Kidney glomerular epithelial cell (primary cell): ENCODE measurements around the gene PTPRT.

Experiments used
- DNase-seq: peaks from one replicate; lab custom pipeline; 2025; lab: John Stamatoyannopoulos, UW

The PTPRT gene

DNA sequence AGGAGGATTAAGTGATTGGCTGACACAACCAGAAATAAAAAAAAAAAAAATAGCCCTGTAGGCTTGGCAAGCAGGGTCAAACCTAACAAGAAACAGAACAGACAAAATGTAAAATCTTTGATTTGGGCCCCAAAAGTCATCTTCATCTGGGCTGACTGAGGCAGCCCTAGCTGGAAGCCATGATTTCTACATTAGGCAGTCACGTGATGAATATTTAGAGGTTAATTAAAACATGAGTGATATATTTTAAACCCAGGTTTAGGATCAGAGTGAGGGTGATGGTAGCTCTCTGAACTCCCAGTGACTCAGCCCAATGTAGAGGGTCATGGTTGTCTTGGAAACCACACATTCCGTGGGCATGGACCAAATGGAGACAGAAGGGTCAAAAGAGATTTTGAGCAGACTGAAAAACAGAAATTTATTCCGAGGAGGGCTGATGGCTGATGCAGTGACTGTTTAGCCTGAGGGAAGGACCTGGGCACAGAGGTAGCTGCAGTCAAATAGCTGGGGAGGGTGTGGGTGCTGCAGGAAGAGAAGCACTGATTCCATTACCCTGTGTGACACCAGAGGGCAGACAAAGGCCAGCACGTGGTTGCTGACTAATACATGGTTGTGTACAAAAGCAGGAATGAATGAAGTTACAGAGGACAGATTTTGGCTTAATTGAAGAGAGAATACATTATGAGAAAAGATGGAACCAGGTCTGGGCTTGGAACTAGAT lies 998.4 kb downstream of the PTPRT start:
- DNase-seq, result no peak

DNA sequence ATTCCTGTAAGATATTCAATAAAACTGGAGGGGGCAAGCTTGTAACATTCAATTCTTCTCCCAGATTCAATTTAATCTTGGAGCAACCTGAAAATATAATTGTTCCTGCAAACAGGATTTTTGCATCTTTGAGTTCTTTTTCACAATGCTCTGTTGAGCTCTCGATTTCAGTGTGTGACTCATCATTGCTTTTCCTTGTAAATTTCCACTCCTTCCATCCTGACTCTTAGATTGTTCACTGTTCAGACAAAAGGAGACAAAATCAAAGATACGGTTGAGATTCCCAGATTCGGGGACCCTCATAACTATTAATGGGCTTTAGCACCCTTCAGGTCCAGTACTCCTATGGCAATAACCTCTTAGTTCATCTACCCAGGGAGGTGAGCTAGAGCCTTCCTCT lies 999.6 kb downstream of the PTPRT start:
- no peak for DNase-seq

DNA sequence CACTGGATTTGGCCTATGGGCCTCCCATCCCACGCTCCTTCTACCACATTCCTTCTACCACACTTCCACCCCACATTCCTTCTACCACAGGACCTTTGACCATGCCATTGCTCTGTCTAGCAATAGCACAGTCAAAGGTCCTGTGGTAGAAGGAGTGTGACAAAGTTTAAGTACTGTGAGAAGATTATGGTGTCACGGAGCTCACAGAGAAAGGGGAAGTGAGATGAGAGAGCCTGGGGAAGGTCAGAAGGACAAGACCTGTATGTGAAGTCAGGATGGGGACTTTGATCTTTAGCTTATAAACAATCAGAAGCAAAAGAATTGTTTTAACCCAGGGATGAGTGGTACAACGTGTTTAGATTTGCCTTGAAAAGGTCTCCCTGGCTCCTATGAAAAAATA lies 1003.4 kb downstream of the PTPRT start:
- no peak for DNase-seq

DNA sequence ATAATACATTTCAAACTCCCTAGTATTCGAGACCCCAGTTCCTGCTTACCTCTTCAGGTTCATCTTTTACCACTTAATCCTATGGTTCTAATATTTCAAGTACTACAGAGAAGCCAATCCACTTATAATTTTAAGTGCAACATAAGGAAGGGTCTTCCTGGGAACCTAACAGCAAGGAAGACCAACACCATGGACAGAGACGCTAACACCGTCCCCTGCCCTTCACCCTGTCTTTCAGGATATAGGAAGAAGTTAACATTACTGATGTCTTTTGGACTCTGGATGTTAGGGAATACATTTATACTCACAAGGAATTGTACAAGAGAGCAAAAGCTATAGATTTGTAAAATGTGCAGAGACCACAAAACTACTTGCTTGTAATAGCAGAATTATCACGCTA lies 1006.6 kb downstream of the PTPRT start:
- DNase-seq, result no peak

DNA sequence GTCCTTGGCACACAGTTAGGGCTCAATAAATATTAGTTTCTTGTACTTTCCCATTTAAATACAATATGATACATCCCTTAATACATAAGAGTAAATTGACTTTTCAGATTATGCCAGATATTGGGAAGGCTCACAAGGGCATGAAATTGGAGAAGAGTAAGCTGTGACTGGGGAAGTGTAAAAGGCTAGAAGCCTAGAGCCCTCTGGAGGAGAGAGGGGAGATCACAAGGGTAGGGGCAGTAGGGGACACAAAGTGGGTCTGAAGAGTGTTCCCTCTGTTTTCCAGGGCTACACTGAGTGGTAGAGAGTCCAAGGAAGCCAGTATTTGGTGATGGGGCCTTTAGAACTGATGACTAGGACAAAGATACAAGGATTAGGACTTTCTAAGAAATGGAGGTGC lies 1008.6 kb downstream of the PTPRT start:
- DNase-seq, result no peak

DNA sequence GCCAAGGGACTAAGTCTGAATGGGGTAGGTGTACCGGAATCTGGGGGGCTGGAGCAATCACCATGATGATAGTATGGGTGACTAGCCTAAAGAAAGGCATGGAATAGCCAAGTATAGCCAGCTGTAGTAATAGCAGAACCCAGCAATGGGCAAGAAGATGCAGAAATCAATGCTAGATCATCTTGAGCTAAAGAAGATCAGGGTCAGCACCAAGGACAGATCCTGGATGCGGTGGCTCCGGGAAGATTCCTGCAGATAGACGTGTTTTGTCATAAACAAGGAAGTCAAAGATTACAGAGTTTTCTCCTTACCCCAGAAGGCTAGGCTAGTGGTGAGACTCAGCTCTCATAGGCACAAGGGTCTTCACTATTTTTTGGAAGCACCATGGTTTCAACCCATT lies 1009.9 kb downstream of the PTPRT start:
- no peak for DNase-seq

DNA sequence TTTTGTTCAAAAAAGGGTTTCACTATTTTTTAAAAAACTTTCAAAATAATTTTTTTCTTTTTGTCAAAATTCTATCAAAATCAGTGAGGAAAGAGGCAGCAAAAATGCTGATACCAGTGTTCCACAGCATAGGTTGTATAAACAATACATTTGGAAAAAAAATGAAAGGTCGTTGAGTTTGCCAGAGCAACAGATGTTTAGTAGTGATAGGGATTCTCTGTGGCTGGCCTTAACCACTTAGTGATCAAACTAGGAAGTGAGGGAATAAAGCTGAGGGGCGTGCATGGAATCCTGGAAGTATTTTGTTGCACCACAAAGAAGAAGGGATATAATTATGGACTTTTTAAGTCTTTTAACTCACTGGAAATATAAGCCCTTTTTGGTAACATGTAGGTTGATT lies 1016.3 kb downstream of the PTPRT start:
- no peak for DNase-seq

DNA sequence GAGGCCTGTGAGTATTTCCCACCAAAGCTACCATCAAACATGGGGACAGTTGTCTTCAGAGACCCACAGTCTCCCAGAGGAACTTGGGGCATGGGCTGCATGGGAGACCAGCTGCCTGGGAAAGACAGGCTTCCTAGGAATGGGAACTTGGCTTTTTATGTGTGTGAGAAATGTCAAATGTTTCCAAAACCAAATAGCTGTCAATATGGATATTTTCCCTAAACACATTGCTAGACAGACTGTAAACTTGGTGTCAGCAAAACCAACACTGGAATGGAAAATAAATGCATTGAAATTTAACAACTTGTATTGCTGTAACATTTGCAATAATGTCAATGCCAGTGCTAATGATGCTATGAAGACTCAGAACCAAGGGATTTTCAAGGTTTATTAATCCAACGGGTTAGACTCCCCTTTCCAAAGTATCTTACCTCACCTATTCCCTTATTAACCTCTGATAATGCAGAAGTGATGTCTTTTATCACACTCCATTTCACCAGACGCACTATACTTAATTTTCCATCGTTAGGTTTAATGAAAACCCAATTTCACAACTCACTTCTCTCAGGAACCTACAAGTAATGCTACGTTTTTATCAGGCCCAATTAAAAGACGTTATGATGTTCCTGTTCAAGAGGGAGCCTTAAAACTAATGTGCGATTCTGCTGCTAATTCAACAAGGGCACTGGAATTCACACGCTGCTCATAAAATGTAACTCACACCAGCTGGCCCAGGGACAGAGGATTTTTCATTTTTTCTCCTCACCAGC lies 1025.4 kb downstream of the PTPRT start:
- DNase-seq, result no peak

DNA sequence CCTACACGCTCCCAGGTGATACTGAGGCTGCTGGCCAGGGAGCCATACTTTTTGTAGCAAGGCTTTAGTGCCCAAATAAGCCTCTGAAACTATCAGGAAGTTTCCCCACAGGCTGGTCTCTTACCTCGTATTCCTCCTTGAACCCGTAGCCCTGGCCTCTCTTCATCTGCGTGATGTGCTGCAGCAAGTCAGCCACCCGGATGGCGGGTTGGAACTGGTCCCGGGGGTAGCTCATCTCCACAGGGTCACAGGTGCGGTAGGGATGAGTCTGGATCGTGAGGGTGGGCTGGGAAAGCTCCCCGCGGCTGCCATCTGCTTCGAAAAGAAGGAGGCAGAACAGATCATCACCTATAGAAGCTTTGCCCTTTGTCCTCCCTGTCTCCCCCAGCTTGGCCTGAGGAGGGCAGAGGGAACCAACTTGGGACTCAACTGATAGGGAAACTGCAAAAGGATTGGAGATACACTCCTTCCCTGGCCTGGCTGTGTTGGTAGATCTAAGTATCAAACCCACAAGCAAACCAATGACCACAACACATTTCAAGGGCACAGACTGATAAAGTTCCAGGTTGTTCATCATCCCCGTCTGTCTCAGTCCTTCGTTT lies 1028.4 kb downstream of the PTPRT start:
- DNase-seq, result no peak

DNA sequence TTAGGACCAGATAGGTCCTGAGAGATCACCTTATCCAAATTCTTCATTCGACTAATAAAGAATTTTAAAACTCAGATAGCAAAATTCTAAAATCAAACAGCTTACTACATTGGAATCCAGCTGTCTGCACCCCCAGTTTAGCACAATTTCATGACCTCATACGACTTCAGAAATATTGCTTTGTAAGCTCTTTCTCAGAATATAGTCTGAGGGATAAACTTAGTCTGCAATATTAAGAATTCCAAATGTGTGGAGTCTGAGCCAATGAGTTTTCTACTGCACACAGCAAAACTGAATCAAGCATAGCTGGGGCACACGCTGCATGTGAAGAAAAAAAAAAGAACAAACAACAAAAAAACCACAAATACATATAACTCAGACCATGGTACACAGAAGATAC lies 1029.9 kb downstream of the PTPRT start:
- no peak for DNase-seq

DNA sequence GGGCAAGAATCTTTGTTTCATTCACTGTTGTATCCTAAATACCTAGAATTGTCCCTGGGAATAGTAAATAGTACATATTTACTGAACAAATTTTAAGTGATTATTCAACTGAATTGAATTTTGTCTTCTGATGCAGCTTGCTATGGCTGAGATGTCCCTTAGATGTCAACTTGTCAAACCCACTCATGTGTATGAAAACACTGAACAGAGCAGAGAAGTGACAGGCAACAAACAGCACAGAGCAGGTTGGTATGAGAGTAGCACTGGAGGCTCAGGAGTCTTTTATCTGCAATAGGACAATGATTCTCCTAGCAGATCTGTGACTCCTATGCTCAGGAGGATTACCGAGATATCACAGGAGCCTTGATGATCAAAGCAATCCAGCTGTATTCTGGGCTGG lies 1031.4 kb downstream of the PTPRT start:
- no peak for DNase-seq

DNA sequence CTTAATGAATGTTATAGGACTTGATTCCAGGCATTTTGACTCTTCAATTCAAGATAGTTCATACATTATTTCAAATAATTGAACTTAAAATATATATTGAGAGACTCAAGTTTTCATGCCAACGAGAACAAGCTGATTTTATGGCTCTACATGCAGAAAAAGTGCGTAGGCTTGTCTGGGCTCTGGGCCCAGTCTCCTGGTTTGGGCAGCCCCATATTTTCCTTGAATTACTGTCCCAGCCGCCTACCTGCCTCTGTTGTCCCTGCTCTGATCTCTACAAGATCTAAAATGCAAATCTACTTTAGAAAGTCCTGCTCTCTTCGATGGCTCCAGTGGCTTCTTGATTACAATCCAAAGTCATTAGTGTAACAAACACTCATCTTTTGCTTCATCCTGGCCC lies 1034.1 kb downstream of the PTPRT start:
- DNase-seq, result no peak

DNA sequence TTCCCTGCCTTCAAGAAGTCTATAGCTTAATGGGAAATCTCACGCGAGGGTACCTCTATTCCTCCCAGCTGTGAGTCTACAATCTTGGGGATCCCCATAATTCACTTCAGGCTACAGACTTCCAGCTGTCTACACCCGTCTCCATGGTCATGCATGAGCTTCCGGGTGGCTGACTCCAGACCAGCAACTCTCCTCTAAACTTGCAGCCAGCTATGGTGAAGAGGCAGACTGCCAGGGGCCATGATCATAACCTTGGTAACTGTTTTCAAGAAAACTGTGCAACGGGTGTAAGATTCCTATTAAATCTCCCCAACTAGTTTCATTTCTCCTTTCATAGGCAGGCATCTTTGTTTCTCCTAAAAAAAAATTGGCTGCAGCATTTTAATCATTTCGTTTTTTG lies 1037.1 kb downstream of the PTPRT start:
- DNase-seq, result no peak

DNA sequence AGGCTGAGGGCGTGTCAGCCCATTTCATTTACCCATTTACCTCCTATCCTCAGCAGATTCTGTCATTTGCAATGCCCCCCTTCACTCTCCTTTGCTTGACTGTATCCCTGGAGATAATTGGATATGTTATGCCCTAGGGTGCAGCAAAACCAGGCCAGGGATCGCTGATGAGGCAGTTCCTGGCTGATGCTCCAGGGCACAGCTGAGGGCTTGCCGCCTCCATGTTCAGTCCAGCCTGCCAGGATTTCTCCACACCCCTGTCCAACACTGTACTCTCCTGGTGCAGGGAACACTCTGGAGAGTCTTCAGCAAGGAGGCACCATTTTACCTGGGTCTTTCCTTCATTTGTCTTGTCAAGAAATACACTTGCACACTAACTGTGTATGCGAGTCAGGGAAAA lies 1039.5 kb downstream of the PTPRT start:
- no peak for DNase-seq

DNA sequence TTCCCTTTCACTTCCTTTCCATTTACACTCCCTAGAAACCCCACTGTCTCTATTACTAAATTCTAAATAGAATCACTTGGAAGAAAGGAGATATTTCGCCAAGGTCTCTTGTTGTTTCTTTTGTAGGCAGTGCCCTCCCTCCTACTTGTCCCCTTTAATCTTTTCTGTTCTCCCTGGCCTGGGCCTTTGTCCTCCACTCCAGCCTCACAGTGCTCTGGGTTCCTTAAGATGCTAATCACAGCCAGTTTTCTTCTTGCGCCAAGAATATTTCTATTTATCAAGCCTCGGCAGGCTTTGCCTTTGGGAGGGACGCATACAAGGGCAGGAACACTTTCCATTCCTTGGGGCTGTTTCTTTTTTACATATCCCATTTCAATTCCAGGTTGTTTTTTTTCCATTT lies 1051.0 kb downstream of the PTPRT start:
- DNase-seq, result no peak

DNA sequence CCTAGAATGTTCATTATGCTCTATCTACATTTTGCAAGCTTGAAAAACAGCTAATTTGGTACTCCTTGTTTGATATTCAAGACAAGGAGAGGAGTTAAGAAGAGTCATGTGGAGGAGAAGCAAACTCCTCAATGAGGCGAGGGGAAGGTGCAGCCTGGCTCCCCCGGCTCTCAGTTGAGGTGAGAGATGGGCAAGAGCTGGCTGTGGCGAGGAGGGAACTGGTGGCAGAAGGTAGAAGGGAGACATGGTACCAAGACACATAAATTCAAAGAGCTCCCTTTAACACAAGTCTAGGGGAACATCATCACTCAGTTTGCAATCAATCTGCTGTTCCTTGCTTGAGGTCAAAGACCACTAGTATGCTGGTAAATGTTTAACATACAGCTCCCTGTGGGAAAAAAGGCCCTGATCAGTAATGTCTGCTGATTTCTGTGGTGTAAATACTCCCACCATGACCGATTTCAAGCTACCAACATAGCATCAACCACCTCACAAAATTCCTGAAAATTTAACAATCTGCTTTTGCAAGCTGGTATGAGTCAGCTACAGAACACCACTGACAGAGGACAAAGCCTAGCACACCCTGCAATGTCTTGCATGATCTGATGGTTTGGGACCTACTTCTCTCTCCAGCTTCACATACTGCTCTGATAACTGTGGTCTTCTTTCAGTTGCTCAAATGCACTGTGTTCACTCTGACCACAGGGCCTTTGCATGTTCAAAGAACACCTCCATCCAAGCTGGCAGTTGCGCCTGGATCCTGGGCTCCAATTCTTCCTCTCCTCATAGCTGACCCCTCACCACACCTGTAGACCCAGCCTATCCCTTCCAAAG lies 1055.2 kb downstream of the PTPRT start:
- no peak for DNase-seq

DNA sequence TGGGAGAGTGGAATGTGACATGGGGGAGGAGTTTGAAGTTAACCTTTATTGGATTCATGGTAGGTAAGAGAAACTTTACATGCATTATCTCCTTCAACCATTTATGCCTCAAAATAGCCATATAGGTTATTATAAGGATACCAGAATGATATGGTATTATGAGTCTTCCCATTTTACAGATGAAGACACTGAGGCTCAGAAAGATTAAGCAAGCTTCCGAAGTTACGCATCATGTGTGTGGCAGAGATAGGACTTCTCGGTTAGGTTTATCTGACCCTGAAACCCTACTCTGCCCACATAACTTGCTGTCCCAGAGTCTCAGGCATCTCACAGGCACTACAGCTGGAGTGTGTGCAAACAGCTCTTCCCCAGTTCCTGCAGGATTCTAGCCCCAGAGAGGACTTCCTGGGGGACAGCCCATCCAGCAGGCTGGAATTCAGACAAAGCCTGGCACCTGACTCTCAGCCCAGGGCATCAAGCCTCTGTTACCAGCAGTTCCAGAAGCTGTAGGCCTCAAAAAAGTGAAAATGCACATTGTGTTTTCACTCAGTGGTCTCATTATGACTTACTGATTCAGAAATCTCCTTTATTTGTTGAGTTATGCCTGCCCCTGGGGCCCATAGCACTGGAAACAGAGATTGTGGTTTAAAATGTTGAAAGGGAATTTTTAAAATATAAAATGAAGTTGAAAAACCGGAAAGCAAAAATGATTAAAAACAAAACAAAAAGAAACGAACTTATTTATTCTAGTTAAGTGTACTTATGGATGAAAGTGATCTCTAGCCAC lies 1058.7 kb downstream of the PTPRT start:
- DNase-seq, result no peak

DNA sequence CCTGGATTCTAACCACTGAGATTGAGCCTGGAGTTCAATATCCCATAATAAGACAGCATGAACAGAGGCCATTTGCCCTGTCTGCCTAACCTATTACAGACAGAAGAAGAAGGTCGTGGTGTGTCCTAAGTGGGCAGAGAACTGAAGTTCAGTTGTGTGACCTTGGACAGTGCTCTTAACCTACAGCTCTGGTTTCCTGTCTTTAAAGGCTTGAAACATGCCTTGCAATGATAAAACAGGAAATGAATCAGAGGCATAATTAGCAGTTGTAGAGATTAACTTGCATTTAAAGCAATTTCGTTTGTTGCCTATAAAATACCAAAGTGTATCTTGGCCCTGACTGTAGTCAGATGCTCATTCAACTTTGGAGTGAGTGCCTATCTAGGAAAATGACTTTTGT lies 1064.3 kb downstream of the PTPRT start:
- DNase-seq, result no peak

DNA sequence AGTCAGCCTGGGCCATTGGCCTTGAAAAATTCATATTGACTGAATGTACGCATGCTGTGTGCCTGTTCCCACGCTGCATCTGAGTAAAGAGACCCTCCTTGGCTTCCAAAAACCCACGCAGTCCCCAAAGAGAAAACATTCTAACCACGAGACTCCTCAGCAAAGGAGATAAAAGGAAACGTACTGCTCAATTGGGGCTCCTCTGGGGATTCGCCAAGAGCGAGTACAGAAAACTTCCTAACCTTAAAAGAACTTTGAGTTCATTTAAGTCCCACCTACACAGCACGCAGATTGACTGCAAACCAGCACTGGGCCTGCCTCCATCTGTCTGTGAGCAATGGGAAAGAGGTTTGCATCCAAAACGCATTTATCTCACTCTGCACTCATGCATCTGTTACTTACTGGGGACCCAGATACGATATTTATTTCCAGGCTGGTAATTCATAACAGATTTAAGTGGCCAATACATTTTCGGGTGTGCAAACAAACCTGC lies 1065.7 kb downstream of the PTPRT start:
- DNase-seq, result no peak

DNA sequence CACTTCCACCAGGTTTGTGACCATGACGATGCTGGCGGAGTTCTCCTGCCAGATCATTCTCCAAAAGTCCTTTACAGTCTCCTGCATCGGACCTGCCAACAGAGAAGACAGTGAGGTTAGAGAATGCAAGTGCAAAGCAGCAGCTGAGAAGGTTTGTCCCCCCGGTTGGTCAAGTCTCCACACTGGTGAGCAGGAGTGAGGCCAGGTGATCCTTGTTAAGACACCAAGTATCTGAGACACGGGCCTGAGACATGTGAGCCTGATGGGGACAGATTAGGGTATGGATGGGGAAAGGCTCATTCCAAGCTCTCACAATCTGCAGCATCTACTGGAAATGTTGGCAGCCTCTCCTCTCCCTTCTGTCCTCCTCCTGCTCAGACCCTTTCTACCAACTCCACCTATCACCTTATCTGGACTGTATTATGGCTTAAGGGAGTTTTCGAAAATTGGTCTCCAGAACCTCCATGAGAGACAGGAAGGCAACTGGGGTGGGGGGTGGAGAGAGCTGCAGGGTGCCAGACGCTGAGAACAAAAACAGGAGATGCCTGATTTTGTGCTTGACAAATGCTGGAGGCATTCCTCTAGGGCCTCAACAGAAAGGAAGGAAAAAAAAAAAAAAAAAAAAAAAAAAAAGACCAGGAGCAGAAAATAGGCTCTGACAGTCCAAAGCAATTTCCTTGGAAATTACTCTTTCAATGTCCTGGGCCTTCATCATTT lies 1071.1 kb downstream of the PTPRT start:
- no peak for DNase-seq

DNA sequence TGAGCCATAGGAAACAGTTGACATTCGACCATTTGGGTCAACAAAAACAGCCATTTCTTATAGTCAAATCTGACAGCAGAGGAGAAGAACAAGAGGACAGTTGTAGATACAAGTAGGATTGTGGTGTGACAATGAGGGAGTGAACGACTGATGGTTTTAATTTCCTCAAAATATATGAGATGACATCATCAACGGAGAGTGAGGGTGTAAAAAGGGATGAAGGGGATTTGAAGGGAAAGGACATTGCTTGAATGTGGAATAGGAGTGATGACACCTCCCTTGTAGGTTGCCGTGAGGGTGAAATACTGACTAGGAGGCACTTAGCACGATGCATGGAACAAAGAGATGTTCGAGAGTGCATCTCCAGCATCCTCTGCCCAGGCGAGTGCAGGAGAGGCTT lies 1071.7 kb downstream of the PTPRT start:
- no peak for DNase-seq
